Cardiac muscle cell (in vitro differentiated cells and primary cell): ENCODE results near the gene PRSS56. TPM values are rescaled to one million over a fixed set of nuclear protein-coding genes. Genes with fewer than 3 reads are reported as not detected.

Experiments used
- DNase-seq, 2 donors: peaks; one replicate each; pipeline versions ENCODE4 v3.0.0 to v3.0.0-alpha.2; 2010 to 2017; ENCODE audit warnings: low read depth in 1 of 2, low spot score in 1 of 2
- H3K27ac ChIP-seq: fragments of 200-600 bp; sonication (generic); 2 replicates; pipeline ENCODE4 v1.5.1; 2016
- H3K27me3 ChIP-seq: fragments of 200-600 bp; sonication (generic); 2 replicates; pipeline ENCODE4 v1.6.0; 2016; ENCODE audit warnings: control low read depth
- H3K36me3 ChIP-seq: fragments of 200-600 bp; sonication (generic); 2 replicates; pipeline ENCODE4 v1.5.1; 2016; ENCODE audit warnings: control low read depth
- H3K4me1 ChIP-seq: fragments of 200-600 bp; sonication (generic); 2 replicates; pipeline ENCODE4 v1.8.1; 2017; ENCODE audit warnings: low read depth, mild to moderate bottlenecking, mixed run types
- H3K4me3 ChIP-seq: fragments of 200-600 bp; sonication (generic); 2 replicates; pipeline ENCODE4 v1.5.1; 2016; ENCODE audit warnings: mild to moderate bottlenecking
- H3K9me3 ChIP-seq: fragments of 200-600 bp; sonication (generic); 2 replicates; pipeline ENCODE4 v1.5.1; 2017; ENCODE audit warnings: low read depth, mild to moderate bottlenecking, control low read depth
- CTCF ChIP-seq: IDR thresholded peaks from 2 replicates; pipeline ENCODE4 v1.5.1; 2012; ENCODE audit warnings: low read depth, mild to moderate bottlenecking, low read length
- polyA plus RNA-seq: library from polyadenylated mRNA; unstranded; fragments of >200 nt; fragmentation: Nextera tagmentation; extraction: Ambion mirVana; gene quantifications from 2 replicates; pipeline ENCODE4 v1.2.1, GENCODE V29; 2016
- total RNA-seq: library from RNA; depleted of rRNA; stranded (reverse); fragments of >200 nt; gene quantifications from 2 replicates; pipeline ENCODE4 v1.2.3, GENCODE V29; 2016

PRSS56 gene
- total and polyA plus RNA-seq, 2 experiments from 2014 or later = not detected

GRCh38 chr2:232542715-232543467 is 22.7 kb downstream of the PRSS56 start:
- TF ChIP-seq CTCF = no peak
- Histone ChIP-seq H3K9me3 (no peaks in the 10 kb centered on the region), H3K4me1 (peaks cover 15% of the 10 kb centered on the region), H3K4me3 (no peak overlapping the region), H3K36me3 (no peaks in the 10 kb centered on the region), H3K27me3 (no peaks in the 10 kb centered on the region), H3K27ac (no peak overlapping the region)
- DNase-seq = no peak

DNA sequence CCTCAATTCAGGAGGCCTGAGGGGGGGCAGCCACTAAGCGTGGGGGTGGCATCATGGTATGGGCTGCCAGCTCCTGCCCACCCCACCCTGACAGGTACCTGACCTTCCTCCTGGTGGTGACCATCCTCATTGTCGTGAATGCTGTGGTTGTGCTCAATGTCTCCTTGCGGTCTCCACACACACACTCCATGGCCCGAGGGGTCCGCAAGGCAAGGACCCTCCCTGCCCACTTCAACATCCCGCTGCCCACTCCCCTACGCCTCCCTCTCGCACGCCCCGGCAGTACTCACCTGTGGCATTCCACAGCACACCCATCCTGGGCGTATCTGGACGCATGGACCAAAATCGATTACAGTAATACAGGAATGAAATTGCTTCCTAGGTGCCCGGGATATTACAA is 23.3 kb downstream of the PRSS56 start:
- no peaks in the 10 kb centered on the region for H3K27me3 ChIP-seq
- no peak for DNase-seq
- H3K9me3 ChIP-seq = no peaks in the 10 kb centered on the region
- H3K4me1 ChIP-seq = peaks cover 15% of the 10 kb centered on the region
- no peak overlapping the region for H3K4me3 ChIP-seq
- no peak overlapping the region for H3K27ac ChIP-seq
- no peaks in the 10 kb centered on the region for H3K36me3 ChIP-seq
- no peak for TF ChIP-seq CTCF

GRCh38 chr2:232543928-232544631 is 23.9 kb downstream of the PRSS56 start:
- H3K27ac ChIP-seq = no peak overlapping the region
- H3K4me1 ChIP-seq = peaks cover 15% of the 10 kb centered on the region
- no peak for DNase-seq
- no peaks in the 10 kb centered on the region for H3K27me3 ChIP-seq
- H3K9me3 ChIP-seq = no peaks in the 10 kb centered on the region
- no peaks in the 10 kb centered on the region for H3K36me3 ChIP-seq
- H3K4me3 ChIP-seq = no peak overlapping the region
- TF ChIP-seq CTCF = no peak

GRCh38 chr2:232544674-232545073 is 24.5 kb downstream of the PRSS56 start:
- Histone ChIP-seq H3K9me3 (no peaks in the 10 kb centered on the region), H3K4me1 (peaks cover 9% of the 10 kb centered on the region), H3K4me3 (no peak overlapping the region), H3K27me3 (no peaks in the 10 kb centered on the region), H3K36me3 (no peaks in the 10 kb centered on the region), H3K27ac (no peak overlapping the region)
- no peak for DNase-seq
- no peak for TF ChIP-seq CTCF

DNA sequence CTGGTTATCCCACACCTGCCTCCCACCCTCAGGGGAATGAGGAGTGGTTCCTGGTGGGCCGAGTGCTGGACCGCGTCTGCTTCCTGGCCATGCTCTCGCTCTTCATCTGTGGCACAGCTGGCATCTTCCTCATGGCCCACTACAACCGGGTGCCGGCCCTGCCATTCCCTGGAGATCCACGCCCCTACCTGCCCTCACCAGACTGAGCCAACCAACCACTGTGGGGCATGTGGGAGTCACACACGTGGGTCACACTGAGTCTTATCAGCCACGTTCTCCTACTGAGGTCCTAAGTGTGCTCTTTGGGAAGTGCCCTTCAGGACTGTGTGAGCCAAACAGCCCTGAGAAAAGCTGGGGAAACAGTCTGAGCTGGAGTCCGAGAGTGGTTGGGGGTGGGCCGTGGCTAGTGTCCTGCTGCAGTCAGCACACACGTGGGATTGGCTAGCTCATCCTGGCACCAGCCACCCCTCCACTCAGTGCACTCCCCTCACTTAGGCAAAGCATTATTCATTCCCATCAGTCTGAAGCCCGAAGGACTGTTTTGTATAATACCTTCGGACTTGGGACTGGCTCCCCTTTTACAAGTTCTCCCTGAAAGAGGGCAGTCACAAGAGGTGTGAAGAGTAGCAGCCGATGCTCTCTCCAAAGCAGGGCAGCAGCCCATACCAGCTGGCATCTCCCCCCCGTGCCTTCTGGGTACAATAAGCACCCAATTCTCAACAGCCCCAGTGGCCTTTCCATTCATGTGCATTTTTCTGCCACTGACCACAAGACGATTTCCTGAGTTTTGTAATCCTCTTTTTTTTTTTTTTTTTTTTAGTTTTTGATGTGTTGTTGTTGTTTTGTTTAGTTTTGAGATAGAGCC is 25.6 kb downstream of the PRSS56 start:
- Histone ChIP-seq H3K36me3 (no peaks in the 10 kb centered on the region), H3K4me3 (no peak overlapping the region), H3K9me3 (no peaks in the 10 kb centered on the region), H3K27me3 (no peaks in the 10 kb centered on the region), H3K27ac (no peak overlapping the region), H3K4me1 (peaks cover 5% of the 10 kb centered on the region)
- DNase-seq = no peak
- TF ChIP-seq CTCF = no peak
